Astrocyte (in vitro differentiated cells and primary cell): ENCODE data around the gene IL1RAPL2. TPM values are rescaled to one million over a fixed set of nuclear protein-coding genes. Genes with fewer than 3 reads are reported as not detected.
A peak's percentile ranks its signal among the peaks of the same experiment; 100 is the strongest.

Experiments
- DNase-seq: peaks from one replicate; pipeline ENCODE4 v3.0.0-alpha.2; 2010; ENCODE audit warnings: low read depth
- FAIRE-seq: peaks from 2 replicates; lab custom pipeline; 2011; peaks lifted over from hg19 to GRCh38; lab: Jason Lieb, UNC
- H2AFZ ChIP-seq: 2 replicates; pipeline ENCODE4 v1.6.0; 2012; ENCODE audit warnings: low read depth, low read length, inconsistent platforms
- H3K27ac ChIP-seq: 2 replicates; pipeline ENCODE4 v1.5.1; 2011; ENCODE audit warnings: low read depth, low read length, inconsistent platforms
- H3K27me3 ChIP-seq: 2 replicates; pipeline ENCODE4 v1.6.0; 2011; ENCODE audit warnings: low read length, inconsistent platforms; ENCODE audit not compliant: insufficient read depth
- H3K36me3 ChIP-seq: 2 replicates; pipeline ENCODE4 v1.5.1; 2011; ENCODE audit warnings: low read length, inconsistent platforms; ENCODE audit not compliant: insufficient read depth
- H3K4me1 ChIP-seq: 2 replicates; pipeline ENCODE4 v1.5.1; 2011; ENCODE audit warnings: low read length, inconsistent platforms; ENCODE audit not compliant: insufficient read depth
- H3K4me2 ChIP-seq: 2 replicates; pipeline ENCODE4 v1.6.0; 2012; ENCODE audit warnings: low read length, inconsistent platforms
- H3K4me3 ChIP-seq: 2 replicates; pipeline ENCODE4 v1.5.1; 2011; ENCODE audit warnings: low read depth, mild to moderate bottlenecking, low read length, inconsistent platforms; ENCODE audit not compliant: insufficient read depth
- H3K79me2 ChIP-seq: 2 replicates; pipeline ENCODE4 v1.6.0; 2012; ENCODE audit warnings: mild to moderate bottlenecking, low read length, inconsistent platforms; ENCODE audit not compliant: insufficient read depth
- H3K9ac ChIP-seq: 2 replicates; pipeline ENCODE4 v1.6.0; 2012; ENCODE audit warnings: mild to moderate bottlenecking, low read length, inconsistent platforms
- H3K9me3 ChIP-seq: 2 replicates; pipeline ENCODE4 v1.5.1; 2012; ENCODE audit warnings: low read depth, mild to moderate bottlenecking, low read length, inconsistent platforms; ENCODE audit not compliant: insufficient read depth
- H4K20me1 ChIP-seq: 2 replicates; pipeline ENCODE4 v1.6.0; 2012; ENCODE audit warnings: low read length, inconsistent platforms; ENCODE audit not compliant: insufficient read depth
- H3K27ac Mint-ChIP-seq: one replicate; pipeline ENCODE4 v1.8.0; 2021; ENCODE audit warnings: mild to moderate bottlenecking, mixed read lengths; ENCODE audit not compliant: unreplicated experiment
- H3K27me3 Mint-ChIP-seq: one replicate; pipeline ENCODE4 v1.8.0; 2021; ENCODE audit warnings: low read depth, mixed read lengths; ENCODE audit not compliant: unreplicated experiment
- H3K36me3 Mint-ChIP-seq: one replicate; pipeline ENCODE4 v1.8.0; 2021; ENCODE audit warnings: low read depth, mixed read lengths; ENCODE audit not compliant: unreplicated experiment
- H3K4me1 Mint-ChIP-seq: one replicate; pipeline ENCODE4 v1.8.0; 2021; ENCODE audit warnings: low read depth, mixed read lengths; ENCODE audit not compliant: unreplicated experiment
- H3K4me3 Mint-ChIP-seq: one replicate; pipeline ENCODE4 v1.8.0; 2021; ENCODE audit warnings: mild to moderate bottlenecking, moderate library complexity, mixed read lengths; ENCODE audit not compliant: unreplicated experiment
- H3K9me3 Mint-ChIP-seq: one replicate; pipeline ENCODE4 v1.8.0; 2021; ENCODE audit warnings: mild to moderate bottlenecking, mixed read lengths; ENCODE audit not compliant: unreplicated experiment
- CTCF ChIP-seq: IDR thresholded peaks from 2 replicates; pipeline ENCODE4 v1.5.1; 2011; ENCODE audit warnings: low read depth, mild to moderate bottlenecking, inconsistent platforms, low read length, moderate library complexity; ENCODE audit not compliant: insufficient read depth
- EZH2 ChIP-seq: IDR thresholded peaks from 2 replicates; pipeline ENCODE4 v1.6.1; 2012; ENCODE audit warnings: mild to moderate bottlenecking, low read length, inconsistent platforms; ENCODE audit not compliant: insufficient read depth
- total RNA-seq: library from RNA; stranded (reverse); gene quantifications from 2 replicates; pipeline ENCODE4 v1.2.1, GENCODE V29; 2021

IL1RAPL2 gene
- total RNA-seq, 1 donor from 2014 or later: 0.16 TPM

- Mint-ChIP-seq H3K36me3 (no peaks in the 10 kb centered on the region), H3K4me1 (no peaks in the 10 kb centered on the region), H3K27me3 (no peaks in the 10 kb centered on the region), H3K9me3 (no peaks in the 10 kb centered on the region), H3K4me3 (no peak overlapping the region), H3K27ac (no peak overlapping the region)
- TF ChIP-seq CTCF (no peak), EZH2 (no peak)
- H3K36me3 ChIP-seq: no peaks in the 10 kb centered on the region
- H3K4me1 ChIP-seq: no peaks in the 10 kb centered on the region
- no peaks in the 10 kb centered on the region for H3K9me3 ChIP-seq
- no peak overlapping the region for H3K4me3 ChIP-seq
- H2AFZ ChIP-seq: no peak overlapping the region
- no peaks in the 10 kb centered on the region for H3K27me3 ChIP-seq
- H3K79me2 ChIP-seq: no peaks in the 10 kb centered on the region
- FAIRE-seq (peak; percentile 62), DNase-seq (no peak)
- no peak overlapping the region for H3K4me2 ChIP-seq
- no peak overlapping the region for H3K27ac ChIP-seq
- no peaks in the 10 kb centered on the region for H4K20me1 ChIP-seq
- H3K9ac ChIP-seq: no peak overlapping the region
These were observed 532.8 kb downstream of the IL1RAPL2 start for GRCh38 chrX:105098812-105099211.

GRCh38 chrX:105101378-105101777 is 535.4 kb downstream of the IL1RAPL2 start:
- FAIRE-seq (peak; percentile 64), DNase-seq (no peak)
- H3K4me3 ChIP-seq: no peak overlapping the region
- Mint-ChIP-seq H3K4me3 (no peak overlapping the region), H3K9me3 (no peaks in the 10 kb centered on the region), H3K4me1 (no peaks in the 10 kb centered on the region), H3K36me3 (no peaks in the 10 kb centered on the region), H3K27me3 (no peaks in the 10 kb centered on the region), H3K27ac (no peak overlapping the region)
- no peak overlapping the region for H3K4me2 ChIP-seq
- no peak overlapping the region for H3K27ac ChIP-seq
- no peaks in the 10 kb centered on the region for H4K20me1 ChIP-seq
- H2AFZ ChIP-seq: no peak overlapping the region
- no peak overlapping the region for H3K9ac ChIP-seq
- no peak for TF ChIP-seq EZH2
- TF ChIP-seq CTCF: no peak
- no peaks in the 10 kb centered on the region for H3K36me3 ChIP-seq
- H3K79me2 ChIP-seq: no peaks in the 10 kb centered on the region
- H3K9me3 ChIP-seq: no peaks in the 10 kb centered on the region
- no peaks in the 10 kb centered on the region for H3K4me1 ChIP-seq
- H3K27me3 ChIP-seq: no peaks in the 10 kb centered on the region

- no peak overlapping the region for H3K27ac Mint-ChIP-seq
- no peaks in the 10 kb centered on the region for H3K27me3 Mint-ChIP-seq
- H3K9me3 ChIP-seq: no peaks in the 10 kb centered on the region
- no peaks in the 10 kb centered on the region for H3K4me1 ChIP-seq
- no peak overlapping the region for H2AFZ ChIP-seq
- H4K20me1 ChIP-seq: no peaks in the 10 kb centered on the region
- H3K36me3 ChIP-seq: no peaks in the 10 kb centered on the region
- no peak overlapping the region for H3K27ac ChIP-seq
- H3K27me3 ChIP-seq: no peaks in the 10 kb centered on the region
- no peaks in the 10 kb centered on the region for H3K79me2 ChIP-seq
- H3K4me3 ChIP-seq: no peak overlapping the region
- H3K9ac ChIP-seq: no peak overlapping the region
- H3K4me2 ChIP-seq: no peak overlapping the region
- TF ChIP-seq EZH2 (no peak), CTCF (no peak)
- DNase-seq (no peak), FAIRE-seq (no peak)
- H3K9me3 Mint-ChIP-seq: no peaks in the 10 kb centered on the region
- H3K4me3 Mint-ChIP-seq: no peak overlapping the region
- H3K36me3 Mint-ChIP-seq: no peaks in the 10 kb centered on the region
- H3K4me1 Mint-ChIP-seq: peaks cover 1% of the 10 kb centered on the region
These were observed 543.9 kb downstream of the IL1RAPL2 start for GRCh38 chrX:105109936-105110335.
